Femur (tissue), 1 donor: ENCODE data around the gene ZNF670.
"Not testable (repeated sequence)": the region's sequence is repeated elsewhere in the genome, so short reads cannot be mapped to it uniquely, and the experiment has no call there.

Source experiments
- DNase-seq: peaks from one replicate; pipeline ENCODE4 v3.0.0-alpha.2; 2017

Gene ZNF670

DNA sequence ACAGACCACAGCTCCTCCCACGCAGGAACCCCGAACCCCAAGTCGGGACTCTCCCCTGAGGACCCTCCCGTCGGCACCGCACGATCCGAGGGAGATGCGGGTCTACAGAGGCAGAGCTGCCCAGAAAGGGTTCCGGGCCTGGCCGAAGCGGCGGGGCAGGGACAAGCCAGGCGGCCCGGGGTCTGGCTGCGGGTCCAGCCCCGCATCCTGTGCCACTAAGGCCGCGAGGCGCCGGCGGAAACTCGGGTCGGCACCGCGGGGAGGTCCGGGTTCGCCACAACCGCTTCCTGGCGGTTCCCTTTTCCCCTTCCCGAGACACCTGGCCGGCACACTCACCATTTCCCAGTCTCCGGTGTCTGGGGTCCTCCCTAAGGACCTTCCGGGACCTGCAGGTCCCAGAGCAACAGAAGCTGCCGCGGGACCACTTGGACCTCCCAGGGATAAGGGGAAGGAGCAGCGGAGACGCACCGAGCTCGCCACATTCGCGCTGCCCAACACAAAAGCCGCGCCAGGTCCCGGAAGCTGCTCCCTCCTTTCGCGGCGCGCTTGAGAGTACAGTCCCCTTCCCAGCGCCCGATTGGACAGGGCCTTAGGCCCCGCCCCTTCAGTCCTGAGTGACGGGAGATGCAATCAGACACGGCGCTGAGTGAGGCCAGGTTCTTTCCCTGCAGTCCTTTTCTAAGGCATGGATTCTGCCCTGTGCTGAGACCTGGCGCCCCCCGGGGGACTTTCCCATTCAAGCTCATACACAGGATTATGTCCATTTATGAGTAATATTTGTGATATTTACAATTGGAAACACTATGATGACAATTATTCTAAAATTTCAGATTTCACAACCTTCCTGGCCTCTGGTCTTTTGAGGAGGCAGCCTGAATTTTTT lies at the start of gene ZNF670:
Gene ZNF670, minus strand, starts transcription at position 554 of the 883 bp plus-strand sequence. Its CDS starts 215 bp downstream, at position 339.
- DNase-seq = peak; percentile 96

DNA sequence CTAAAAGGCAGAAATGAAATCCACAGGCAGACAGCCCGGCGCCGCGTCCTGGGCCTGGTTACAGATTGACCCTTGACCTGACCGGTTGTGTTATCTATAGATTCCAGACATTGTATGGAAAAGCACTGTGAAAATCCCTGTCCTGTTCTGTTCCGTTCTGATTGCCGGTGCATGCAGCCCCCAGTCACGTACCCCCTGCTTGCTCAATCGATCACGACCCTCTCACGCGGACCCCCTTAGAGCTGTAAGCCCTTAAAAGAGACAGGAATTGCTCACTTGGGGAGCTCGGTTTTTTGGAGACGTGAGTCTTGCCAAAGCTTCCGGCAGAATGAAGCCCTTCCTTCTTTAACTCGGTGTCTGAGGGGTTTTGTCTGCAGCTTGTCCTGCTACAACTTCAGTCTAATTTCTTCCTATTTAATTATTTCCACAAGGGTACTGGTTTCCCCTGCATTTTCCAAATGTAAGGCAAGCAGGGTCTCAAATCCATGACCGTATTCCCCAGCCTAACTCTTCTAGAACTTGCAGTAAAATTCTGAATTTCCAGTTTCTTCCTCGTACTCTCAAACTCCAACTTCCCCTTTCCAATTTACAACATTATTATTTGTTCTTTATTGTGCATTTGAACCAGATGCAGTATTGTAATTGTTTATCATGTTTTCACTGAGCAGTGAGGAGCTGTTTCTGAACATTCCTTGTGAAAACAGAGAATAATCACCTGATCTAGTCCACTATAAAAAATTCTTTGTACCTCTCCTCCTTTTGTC lies 49.1 kb upstream of the ZNF670 start:
- not testable (repeated sequence) for DNase-seq

DNA sequence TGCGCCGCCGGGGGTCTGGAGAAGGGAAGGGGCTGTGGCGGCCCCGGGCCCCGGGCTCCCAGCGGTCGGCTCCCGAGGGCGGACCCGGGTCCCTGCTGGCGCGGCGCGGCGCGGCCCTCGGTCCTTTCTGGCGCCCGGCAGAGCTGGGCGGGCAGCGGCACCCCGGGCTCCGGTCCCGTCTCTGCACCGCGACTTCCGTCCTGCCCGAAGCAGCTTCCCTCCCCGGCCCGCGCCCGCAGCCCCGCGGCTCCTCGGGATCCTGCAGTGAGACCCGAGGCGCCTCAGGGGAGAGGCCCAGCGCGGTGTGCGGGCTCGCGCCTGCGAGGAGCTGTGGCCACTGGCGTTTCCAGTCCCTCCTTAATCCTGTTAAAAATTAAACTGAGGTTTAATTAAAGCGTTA lies 48.0 kb upstream of the ZNF670 start:
- DNase-seq = not testable (repeated sequence)

DNA sequence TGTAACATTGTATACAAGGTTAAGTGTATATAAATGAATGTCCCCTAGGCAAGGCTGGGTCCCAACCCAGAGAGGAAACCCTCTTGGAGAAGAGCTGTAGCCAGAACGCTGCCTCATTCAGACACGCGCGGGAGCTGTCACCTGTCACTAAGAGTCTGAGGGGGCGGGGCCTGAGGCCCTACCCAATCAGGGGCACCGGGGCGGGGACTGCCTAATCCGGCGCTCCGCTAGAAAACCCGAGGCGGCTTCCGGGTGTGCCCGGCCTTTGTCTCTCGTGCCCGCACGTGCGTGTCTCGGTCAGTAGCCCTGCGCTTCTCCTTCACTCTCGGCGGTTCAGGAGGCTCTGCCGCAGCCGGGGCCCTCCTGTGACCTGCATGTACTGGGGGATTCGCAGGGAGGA lies 47.6 kb upstream of the ZNF670 start:
- DNase-seq = not testable (repeated sequence)

DNA sequence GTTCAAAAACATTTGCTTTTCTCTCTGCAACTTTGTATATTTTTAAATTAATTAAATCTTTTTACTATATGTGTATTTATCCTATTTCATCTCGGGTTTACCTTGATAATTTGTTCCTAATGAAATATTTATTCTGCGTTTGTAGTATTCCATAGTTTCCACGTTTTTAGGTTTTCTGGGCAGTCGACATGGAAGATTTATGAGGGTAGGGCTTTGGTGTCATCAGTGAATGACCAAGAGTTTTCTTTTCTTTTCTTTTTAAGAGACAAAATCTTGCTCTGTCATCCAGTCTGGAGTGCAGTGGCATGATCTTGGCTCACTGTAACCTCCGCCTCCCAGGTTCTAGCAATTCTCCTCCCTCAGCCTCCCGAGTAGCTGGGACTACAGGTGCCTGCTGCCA lies 42.8 kb upstream of the ZNF670 start:
- no peak for DNase-seq

GRCh38 chr1:247120408-247120668 lies 41.7 kb upstream of the ZNF670 start:
- DNase-seq = not testable (repeated sequence)

- DNase-seq = no peak
These were observed 41.2 kb upstream of the ZNF670 start for GRCh38 chr1:247119600-247120407.

DNA sequence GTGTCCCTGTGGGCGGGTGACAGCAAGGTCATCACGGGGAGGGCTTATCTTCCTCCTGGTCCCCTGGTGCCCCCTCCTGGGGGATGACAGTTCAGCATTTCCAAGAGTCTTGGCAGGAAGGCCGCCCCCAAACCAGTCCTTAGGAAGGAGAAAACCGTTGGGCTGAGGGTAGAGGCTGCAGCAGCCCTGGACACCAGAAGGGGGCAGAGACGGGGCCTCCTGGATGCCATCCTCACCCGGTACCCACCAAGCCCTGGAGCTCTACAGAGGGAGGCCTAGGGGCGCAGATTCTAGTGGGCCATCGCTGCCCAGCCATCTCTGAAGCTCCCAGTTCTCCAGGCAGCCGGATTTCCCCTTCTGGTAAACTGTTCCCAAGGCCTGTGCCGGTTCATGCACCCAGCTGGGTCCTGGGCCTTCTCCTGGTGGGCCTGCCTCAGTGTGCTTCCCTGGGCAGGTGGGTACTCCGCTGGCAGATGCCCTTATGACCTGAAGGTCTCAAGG lies 40.4 kb upstream of the ZNF670 start:
- no peak for DNase-seq

- DNase-seq = no peak
These were observed 36.9 kb upstream of the ZNF670 start for GRCh38 chr1:247115545-247115944.

- DNase-seq = no peak
These were observed 36.5 kb upstream of the ZNF670 start for GRCh38 chr1:247115141-247115510.

GRCh38 chr1:247114351-247115140 lies 35.9 kb upstream of the ZNF670 start:
- DNase-seq = no peak

- DNase-seq = no peak
These were observed 35.2 kb upstream of the ZNF670 start for GRCh38 chr1:247113733-247114271.

GRCh38 chr1:247113094-247113497 lies 34.5 kb upstream of the ZNF670 start:
- DNase-seq = no peak

DNA sequence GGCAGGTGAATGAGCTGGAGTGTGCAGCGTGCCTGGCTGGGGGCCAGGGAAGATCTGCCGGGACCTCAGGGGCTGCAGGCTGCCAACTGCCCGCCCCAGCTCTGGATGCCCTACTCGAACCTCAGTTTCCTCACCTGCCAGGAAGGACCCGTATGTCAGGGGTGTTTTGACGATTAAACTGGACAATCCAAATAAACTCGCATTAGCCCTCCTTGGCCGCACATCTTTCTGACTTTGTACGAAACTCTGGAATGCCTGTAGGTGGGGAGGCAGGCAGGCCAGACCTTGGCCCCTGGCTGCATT lies 33.8 kb upstream of the ZNF670 start:
- no peak for DNase-seq

GRCh38 chr1:247111700-247112478 lies 33.3 kb upstream of the ZNF670 start:
- DNase-seq = peak; percentile 67

DNA sequence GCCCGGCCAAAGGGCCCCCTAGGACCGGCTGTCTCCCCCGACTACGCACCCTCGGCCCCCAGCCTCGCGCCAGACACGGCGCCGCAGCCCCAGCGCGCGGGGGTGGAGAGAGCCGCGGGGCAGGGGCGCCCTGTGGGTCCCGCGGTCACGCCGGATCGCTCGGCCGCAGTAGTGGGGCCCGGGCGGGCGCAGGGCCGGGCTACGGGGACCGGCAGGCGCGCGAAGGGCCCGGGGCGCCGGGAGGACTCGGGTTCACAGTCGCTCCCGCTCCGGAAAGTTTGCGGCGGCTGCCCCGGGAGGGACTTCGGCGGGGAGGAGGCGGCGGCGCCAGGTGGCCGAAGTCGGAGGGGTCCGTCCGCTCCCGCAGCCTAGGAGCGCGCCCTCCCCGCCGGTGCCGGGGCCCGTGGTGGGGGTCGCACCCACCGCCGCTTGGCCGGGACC lies 32.7 kb upstream of the ZNF670 start:
- no peak for DNase-seq

DNA sequence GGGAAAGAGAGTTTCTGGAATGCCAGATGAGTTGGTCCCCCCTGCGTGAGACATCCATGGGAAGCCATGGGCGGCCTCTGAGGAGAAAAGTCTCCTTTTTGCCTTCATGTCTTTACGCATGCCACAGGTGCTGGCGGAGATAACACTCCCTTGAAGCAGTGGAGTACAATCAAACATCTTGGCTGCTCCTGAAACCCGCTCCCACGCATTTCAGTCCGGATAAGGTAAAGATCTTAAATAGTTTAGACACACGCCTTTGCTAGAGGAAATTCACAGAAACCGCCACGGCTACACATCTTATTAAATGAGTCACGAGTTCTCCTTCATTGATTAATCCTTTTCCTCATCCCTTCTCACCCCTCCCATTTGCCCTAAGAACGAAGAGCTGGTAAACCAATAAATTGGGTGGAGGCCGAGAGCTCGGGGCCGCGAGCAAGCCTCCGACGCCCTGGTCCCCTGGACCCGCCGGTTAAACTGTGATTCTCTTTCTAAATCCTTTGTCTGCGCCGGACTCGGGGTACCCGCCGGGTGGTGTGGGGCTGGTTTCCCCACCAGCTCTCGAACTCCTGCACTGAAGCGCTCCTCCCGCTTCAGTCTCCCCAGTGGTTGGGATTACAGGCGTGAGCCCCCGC lies 32.1 kb upstream of the ZNF670 start:
- no peak for DNase-seq

GRCh38 chr1:247107694-247108093 lies 29.1 kb upstream of the ZNF670 start:
- no peak for DNase-seq

GRCh38 chr1:247105966-247106365 lies 27.4 kb upstream of the ZNF670 start:
- DNase-seq = no peak

DNA sequence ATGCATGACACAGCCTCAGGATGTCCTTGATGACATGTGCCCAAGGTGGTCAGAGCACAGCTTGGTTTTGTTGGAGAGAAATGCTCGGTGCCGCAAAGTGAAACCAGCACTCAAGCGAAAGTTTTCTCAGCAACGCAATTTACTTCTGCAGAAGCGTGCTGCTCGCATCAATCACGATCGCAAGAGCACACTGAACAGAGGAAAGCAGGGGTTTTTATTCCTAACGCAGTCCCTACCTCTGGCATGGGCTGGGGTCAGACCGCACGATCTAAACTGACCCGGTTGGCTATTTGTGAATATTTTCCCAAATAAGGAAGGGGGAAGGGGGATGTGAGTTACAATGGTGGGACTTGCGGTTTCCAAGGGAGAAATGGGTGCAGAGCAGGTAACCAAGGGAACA lies 26.4 kb upstream of the ZNF670 start:
- DNase-seq = no peak
